T-helper 9 cell (primary cell): ENCODE data around the gene CPNE6.
A peak's percentile ranks its signal among the peaks of the same experiment; 100 is the strongest.

Source experiments
- DNase-seq: peaks from one replicate; pipeline ENCODE4 v3.0.0-alpha.2; 2020

Gene CPNE6

DNA sequence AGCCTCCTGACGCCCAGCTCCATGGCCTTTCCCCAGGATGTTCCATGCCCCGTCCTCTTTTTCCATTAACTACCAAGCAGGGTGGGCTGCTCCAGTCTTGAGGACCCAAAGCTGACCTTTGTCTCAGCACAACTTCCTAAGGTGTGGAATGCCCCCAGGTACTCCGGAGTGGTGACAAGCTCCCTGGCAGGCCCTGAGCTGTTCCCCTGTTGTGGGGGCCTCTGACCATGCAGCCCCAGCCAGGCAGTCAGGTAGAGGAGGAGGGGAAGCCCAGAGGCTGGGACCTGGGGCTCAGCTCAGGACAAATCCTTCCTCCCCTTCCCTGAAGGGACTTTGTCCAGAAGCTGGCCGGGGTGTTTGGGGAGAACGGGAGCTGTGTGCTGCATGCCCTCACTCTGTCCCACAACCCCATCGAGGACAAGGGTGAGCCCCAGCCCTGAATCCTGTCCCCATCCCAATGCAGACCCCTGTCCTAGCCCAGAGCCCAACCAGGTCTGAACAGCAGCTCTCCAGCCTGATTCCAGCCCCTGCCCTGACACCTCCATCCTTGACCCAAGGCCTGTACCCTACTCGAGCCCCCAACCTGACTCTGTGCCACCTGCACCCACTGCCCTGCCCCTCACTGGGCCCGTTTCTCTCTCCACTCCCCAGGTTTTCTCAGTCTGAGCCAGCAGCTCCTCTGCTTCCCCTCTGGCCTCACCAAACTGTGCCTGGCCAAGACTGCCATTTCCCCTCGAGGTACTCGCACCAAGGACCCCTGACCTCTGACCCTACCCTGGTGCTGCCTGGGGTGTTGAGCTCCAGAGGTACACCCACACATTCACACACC is 15.2 kb upstream of the CPNE6 start:
- no peak for DNase-seq

DNA sequence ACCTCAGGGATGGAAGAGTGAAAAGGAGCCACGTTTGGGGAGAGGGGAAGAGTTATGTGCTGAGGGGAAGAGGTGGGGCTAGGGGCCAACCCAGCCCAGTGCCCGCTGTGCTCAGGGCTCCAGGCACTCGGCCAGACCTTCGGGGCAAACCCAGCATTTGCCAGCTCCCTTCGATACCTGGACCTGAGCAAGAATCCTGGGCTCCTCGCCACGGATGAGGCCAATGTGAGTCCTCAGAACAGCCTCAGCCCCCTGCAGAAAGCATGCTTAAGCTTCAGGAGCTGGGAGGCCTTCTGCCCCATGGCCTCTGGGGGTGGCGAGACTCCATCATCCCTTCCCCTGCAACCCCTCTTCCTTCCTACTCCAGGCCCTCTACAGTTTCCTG is 14.6 kb upstream of the CPNE6 start:
- no peak for DNase-seq

DNA sequence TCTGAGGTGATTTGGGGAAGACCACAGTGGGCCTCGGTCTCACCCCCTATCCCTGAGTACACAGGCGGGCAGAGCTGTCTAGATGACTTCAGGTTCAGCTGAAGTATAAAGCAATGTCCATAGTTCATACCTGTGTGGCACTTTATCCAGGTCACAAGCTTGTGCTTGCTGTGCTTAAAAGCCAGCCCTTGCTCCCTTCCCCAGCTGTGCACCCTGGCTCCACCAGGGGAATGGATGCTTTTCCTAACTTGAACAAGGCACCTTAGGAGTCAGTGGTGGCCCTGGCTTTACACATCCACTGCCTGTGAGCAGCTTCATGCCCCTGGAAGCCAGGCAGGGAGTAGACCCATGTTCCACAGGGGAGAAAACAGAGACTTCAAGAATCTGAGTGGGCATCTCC is 14.1 kb upstream of the CPNE6 start:
- no peak for DNase-seq

DNA sequence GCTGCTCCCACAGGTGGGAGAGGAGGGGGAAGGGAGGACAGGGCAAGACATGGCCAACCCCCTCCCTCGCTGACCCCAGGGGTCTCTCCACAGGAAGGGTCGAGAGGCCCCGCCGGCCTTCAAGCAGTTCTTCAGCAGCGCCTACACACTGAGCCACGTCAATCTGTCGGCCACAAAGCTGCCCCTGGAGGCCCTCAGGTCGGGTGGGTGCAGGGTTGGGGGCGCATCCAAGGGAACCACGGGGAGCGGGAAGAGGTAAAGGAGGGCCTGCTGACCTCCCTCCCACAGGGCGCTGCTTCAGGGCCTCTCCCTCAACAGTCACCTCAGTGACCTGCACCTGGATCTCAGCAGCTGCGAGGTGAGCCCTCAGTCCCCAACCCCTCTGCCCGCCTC is 13.5 kb upstream of the CPNE6 start:
- no peak for DNase-seq

DNA sequence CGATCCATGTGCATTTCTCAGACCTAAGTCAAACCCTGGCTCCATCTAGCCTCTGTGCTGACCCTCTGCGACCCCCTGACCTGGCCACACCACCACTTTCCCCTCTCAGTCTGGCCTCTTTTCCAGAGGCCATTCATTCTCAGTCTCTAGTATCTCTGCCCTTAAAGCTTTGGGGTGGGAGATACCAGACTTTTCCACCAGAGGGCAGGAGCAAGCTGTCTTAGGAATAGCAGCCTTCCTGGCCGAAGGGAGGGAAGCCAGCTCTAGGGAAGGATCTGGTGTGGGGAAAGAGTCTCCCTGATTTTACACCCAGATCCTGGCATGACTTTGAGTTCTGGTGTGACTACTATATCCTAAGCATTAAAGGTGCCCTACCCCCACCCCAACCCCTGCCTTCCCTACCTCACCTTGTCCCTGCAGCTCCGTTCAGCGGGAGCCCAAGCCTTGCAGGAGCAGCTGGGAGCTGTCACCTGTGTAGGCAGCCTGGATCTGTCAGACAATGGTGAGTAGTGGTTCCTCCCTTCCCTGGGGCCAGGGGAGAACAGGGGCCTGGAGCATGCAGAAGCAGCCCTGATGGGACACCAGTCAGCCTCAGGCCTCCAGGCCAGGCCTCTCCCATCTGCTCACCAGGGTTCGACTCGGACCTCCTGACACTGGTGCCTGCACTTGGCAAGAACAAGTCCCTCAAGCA is 13.0 kb upstream of the CPNE6 start:
- peak; percentile 34 for DNase-seq

DNA sequence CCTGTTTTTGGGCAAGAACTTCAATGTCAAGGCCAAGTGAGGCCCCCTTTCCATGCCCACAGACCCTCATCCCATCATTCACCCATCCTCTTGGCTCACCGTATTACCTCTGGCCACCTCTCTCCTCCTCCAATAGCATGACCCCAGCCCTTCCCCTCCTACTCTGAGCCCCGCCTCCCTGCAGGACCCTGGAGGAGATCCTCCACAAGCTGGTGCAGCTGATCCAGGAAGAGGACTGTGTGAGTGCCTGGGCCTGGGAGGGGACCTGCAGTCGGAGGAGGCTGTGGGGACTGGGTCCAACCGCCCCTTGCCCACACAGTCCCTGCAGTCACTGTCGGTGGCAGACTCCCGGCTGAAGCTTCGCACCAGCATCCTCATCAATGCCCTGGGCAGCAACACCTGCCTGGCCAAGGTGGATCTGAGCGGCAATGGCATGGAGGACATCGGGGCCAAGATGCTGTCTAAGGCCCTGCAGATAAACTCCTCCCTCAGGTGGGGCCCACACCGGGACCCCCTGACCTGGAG is 12.3 kb upstream of the CPNE6 start:
- no peak for DNase-seq

DNA sequence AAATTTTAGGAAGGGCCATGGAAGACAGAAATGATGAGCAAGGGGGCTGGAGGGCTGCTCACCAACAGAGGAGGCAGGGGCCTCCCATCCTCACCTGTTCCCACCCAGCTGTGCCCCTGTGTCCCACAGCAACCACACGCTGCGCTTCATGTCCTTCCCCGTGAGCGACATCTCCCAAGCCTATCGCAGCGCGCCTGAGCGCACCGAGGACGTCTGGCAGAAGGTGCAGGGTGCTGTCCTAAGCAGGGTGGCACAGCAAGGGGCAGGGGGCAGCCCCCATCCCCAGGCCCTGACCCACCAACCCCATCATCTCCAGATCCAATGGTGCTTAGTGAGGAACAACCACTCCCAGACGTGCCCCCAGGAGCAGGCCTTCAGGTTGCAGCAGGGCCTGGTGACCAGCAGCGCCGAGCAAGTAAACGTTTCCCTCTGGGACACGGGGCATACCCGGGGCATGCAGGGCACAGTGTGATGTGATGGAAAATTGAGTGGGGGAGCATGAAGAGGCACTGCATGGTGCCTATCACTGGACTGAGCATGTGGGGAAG is 11.4 kb upstream of the CPNE6 start:
- DNase-seq, result no peak

DNA sequence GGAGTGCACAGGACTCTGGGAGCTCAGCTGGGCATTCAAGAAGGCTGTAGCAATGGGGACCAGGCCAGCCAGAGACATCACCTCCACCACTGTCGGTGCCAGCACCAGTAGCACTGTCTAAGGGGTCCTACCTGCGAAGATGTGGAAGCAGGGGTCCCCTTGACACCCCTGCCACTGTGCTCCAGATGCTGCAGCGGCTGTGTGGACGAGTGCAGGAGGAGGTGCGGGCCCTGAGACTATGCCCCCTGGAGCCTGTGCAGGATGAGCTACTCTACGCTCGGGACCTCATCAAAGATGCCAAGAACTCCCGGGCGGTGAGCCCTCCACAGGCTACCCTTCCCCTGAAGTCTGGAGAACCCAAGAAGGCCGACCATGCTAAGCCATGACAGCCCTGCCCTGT is 10.9 kb upstream of the CPNE6 start:
- DNase-seq, result no peak

DNA sequence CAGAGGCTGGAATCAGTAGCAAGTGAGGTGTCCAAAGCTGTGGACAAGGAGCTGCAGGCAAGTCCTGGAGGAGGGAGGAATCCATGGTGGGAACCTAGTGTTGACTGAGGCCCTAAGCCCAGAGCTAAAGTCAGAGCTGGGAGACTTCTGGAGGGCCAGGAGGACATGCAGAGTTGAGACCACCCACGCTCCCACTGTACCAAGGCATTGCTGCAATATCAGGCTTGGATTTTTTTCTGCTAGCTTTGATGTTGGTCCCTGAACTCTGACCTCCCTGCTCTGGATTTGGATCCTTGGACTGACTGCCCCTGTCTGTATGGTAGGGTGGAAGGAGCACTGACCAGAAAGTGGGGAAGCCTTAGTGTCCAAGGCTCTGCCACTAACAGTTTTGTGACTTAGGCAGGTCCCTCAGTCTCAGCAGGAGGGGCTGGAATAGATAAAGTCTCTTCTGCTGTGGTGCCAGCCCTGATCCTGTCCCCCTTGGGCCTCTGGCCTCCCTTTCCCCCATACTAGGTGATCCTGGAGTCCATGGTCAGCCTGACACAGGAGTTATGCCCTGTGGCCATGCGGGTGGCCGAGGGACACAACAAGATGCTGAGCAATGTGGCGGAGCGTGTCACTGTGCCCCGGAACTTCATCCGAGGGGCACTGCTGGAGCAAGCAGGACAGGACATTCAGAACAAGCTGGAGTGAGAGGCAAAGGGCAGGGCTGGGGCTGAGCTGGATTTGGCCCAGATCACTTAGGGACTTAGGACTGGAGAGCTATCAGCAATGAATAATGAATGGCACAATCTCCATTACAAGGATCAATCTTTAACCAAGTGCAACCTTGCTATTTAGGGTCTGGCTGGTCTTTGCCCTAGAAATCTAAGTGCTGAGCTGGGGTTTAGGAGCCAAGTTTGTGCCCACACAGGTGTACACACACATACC is 10.1 kb upstream of the CPNE6 start:
- no peak for DNase-seq

DNA sequence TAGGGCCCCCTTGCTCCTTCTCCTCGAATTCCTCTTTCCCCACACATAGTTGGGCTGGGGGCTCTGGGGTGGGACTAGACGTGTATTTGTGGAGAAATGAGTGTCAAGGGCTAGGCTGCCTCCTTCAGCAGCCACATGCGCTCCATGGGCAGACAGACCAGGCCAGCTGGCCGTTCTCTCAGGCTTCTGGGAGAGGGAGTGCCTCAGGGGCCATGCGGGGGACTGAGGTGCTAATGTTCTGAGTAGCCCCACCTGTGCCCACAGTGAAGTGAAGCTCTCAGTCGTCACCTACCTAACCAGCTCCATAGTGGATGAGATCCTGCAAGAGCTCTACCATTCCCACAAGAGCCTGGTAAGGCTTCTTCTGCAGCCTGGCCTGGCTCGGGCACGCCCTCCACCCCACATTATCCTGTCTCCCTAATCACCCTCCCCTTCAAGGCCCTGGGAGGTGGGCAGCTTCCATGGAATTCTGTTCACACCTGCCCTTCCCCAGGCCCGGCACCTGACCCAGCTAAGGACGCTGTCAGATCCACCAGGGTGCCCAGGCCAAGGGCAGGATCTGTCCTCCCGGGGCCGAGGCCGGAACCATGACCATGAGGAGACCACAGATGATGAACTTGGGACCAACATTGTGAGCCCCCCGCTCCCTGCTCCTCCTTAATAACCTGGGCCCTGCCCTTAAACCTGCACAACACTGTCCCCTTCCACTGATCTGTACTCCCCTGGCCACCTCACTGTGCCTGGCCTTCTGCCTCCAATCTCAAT is 9.0 kb upstream of the CPNE6 start:
- DNase-seq, result no peak

DNA sequence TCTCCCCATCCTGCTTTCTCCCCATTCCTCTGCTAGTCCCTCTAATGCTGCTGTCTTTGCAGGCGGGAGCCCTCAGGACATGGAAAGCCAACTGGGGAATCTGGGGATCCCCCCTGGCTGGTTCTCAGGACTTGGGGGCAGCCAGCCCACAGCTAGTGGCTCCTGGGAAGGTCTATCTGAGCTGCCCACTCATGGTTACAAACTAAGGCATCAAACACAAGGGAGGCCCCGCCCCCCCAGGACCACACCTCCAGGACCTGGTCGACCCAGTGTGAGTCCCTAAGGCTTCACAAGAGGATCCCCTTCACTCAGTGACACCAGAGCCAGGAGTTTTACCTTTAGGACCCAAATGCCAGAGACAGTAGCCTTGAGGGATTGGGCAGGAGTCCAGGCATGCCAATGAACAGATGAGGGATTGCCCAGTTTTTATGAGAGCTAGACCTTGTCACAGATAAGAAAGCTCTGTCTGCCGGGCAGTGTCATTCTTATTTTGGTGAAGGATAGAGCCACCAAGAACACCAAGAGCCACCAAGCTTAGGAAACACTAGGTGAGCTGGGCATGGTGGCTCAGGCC is 8.0 kb upstream of the CPNE6 start:
- no peak for DNase-seq

DNA sequence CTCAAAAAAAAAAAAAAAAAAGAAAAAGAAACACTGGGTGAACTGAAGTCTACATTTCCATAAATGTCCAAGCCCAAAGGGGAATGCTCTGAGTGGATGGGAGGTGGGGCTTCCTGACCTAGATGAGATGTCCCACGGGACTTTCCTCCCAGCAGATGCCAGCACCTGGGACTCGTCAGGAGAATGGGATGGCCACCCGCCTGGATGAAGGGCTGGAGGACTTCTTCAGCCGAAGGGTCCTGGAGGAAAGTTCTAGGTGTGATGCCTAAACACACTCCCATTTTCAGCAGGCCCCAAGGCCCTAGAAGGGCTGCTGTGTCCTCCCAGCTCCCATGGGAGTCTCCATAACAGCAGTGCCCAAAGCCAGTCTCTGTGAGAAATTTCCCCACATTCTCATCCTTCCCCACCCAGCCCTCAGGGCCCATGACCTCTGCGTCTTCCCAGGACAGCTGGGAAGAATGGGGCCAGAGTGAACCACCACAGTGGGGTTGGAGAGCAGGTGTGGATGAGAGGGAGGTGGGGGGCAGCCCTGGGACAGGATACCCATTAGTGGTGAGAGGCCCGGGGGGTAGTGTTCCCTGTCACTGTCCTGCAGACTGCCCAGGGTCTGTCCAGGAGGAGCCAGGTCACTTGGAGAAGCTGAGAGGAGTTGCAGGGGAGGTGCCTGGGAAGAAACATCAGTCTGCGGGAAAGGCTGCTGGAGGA is 7.1 kb upstream of the CPNE6 start:
- no peak for DNase-seq

DNA sequence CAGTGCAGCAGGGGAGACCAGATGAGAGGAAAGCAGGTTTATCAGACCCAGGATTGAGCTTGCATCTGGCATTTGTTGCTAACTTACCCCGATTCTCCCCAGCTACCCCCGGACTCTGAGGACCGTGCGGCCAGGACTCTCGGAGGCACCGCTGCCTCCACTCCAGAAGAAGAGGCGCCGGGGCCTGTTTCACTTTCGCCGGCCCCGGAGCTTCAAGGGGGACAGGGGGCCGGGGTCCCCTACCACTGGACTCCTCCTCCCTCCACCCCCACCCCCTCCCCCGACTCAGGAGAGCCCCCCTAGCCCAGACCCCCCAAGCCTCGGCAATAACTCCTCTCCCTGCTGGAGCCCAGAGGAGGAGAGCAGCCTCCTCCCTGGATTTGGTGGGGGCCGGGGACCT is 6.5 kb upstream of the CPNE6 start:
- no peak for DNase-seq

DNA sequence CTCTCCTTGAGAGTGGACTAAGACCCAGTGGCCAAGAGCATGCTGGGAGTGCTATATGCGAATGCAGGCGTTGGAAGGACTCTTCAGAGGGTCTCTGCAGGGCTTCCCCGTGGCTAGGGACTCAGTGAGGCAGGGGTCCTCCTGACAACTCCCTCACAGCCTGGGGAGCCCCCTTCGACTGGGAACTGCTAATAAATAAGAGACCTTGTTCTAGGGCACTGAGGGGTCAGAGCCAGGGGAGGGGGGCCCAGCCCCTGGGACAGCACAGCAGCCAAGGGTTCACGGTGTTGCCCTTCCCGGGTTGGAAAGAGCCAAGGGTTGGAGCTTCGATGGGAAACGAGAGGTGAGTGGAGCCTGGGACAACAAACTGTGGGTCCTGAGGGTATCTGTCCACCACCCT is 6.0 kb upstream of the CPNE6 start:
- DNase-seq, result no peak

DNA sequence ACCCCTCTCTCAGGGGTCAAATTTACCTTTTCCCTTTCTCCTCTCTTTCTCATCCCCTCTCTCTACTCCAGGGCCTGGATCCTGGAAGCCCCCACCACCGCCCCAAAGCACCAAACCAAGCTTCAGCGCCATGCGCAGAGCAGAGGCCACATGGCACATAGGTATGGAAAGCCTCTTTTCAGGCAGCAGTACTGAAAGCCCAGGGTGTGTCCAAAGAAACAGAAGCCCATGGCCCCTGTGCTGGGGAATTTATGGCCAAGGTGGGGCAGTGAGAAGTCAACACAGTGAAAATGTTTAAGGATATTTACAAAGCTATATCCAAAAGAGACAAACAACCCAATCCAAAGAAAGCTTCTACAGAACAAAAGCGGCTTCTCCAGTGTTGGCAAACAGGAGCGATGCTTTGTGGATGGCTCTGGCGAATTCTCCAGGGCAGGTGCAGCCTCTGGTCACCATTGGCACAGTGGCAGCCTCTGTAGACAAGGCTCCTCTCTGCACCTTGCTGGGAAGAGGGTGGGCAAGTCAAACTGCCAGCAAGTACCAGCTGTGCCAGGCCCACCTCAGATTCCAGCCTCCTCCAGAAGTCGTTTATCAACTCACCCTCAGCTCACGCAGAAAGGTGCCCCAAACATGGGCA is 4.7 kb upstream of the CPNE6 start:
- no peak for DNase-seq

DNA sequence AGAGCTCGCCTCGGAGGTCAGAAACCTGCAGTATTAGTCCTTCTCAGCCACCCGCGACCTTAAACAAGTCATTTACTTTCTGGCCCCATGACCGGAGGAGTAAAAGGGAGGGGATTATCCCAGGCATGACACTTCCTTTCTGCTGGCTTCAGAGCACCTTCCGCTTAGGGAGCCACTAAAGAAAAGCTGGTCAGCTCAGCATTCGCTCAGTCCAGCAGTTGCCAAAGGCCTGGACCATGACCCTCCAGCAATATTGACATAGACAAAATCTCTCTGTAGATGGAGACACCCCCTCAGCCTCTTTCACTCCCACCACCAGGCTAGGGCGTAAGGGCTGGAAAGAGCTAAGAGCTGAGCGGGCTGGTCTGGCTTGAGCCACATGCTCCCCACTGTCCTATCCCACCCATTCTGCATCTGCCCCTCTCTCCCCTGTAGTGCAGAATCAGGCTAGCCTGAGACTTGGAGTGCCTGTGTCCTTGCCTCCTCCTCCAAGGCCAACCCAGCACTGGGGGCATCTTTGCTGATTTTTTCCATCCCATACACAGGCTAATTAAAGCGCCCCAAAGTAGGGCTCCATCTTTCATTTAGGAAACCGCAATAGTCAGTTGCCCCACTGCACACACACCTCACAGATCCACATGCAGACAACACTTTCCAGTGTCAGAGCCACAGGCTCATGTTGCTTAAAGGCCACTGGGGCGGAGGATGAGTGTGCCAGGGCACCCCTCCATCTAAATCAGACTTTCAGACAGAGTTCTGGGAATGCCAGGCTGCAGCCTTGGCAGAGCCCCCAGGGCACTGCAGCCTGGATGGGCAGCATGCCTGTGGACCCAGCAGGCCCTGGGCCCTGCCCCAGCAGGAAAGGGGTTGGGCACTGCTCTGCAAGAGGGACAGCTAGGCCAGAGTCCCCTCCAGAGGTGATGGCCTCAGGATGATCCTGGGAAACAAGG is 4.0 kb upstream of the CPNE6 start:
- no peak for DNase-seq

DNA sequence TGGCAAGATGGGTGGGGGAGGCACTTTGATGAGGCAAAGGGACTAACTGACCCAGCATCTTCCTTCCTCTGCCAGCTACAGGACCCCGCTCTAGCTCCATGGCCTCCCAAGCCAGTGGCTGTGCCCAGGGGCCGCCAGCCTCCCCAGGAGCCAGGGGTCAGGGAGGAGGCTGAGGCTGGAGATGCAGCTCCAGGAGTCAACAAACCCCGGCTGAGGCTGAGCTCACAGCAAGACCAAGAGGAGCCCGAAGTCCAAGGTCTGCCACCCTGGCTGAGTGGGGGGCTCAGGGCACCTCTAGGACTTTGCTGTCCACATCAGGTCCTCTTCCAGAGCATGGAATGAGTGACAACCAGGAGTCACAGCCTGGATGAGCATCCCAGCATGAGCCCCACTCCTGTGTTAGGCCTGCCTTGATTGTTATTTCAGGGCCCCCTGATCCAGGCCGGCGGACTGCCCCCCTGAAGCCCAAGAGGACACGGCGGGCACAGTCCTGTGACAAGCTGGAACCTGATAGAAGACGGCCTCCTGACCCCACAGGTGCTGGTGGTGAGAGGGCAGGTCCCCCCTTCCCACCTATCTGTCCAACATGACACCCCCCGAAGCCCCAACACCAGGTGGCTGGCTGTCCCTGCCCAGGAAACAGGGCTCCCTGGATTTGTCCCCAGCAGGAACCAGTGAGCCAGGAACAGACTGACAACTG is 2.5 kb upstream of the CPNE6 start:
- DNase-seq, result no peak

DNA sequence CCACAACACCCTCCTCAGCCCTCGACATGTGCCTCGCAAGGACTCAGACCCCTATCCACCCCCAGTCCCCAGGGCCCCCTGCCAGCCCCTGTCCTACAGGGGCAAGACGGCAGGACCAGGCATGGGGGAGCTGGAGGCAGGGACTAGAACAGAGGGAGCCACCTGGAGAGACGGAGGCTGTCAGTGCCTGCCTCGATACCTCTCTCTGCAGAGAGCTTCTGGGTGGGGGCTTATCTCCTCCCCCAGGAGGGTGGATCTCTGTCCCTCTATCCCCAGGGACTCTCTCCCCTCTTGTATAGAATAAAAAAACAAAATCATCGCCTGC is 2.0 kb upstream of the CPNE6 start:
- DNase-seq, result no peak
